Fibroblast of lung (primary cell): ENCODE data around the gene TOP1. TPM values are rescaled to one million over a fixed set of nuclear protein-coding genes. Genes with fewer than 3 reads are reported as not detected.

Experiments
- DNase-seq, 2 donors: peaks; one replicate each; pipeline versions ENCODE4 v3.0.0 to v3.0.0-alpha.2; 2010; ENCODE audit warnings: low read depth in 2 of 2
- H2AFZ ChIP-seq: 2 replicates; pipeline ENCODE4 v1.5.1; 2012; ENCODE audit warnings: low read length, control low read depth, inconsistent platforms
- H3K27ac ChIP-seq: 2 replicates; pipeline ENCODE4 v1.5.1; 2011; ENCODE audit warnings: low read length, control low read depth; ENCODE audit not compliant: insufficient read depth
- H3K27me3 ChIP-seq: 2 replicates; pipeline ENCODE4 v1.5.1; 2011; ENCODE audit warnings: mild to moderate bottlenecking, low read length; ENCODE audit not compliant: control insufficient read depth, insufficient read depth
- H3K36me3 ChIP-seq: 2 replicates; pipeline ENCODE4 v1.5.1; 2011; ENCODE audit warnings: low read length; ENCODE audit not compliant: control insufficient read depth, insufficient read depth
- H3K4me1 ChIP-seq: 2 replicates; pipeline ENCODE4 v1.5.1; 2011; ENCODE audit warnings: low read length; ENCODE audit not compliant: control insufficient read depth, insufficient read depth; ENCODE audit errors: extremely low read depth
- H3K4me2 ChIP-seq: 2 replicates; pipeline ENCODE4 v1.5.1; 2011; ENCODE audit warnings: low read length, control low read depth; ENCODE audit not compliant: insufficient read depth; ENCODE audit errors: extremely low read depth
- H3K4me3 ChIP-seq, 4 experiments: fragments of 200-600 bp in 1 of 4; sonication (generic) in 1 of 4; replicated peaks in 1 of 4; 2 replicates each; pipeline ENCODE4 v1.5.1; 2011 to 2016; ENCODE audit warnings: low read length in 4 of 4, low read depth in 3 of 4, mild to moderate bottlenecking in 3 of 4, control low read depth in 2 of 4, inconsistent platforms in 1 of 4, mixed read lengths in 1 of 4; ENCODE audit not compliant: insufficient read depth in 1 of 4; ENCODE audit errors: control extremely low read depth in 1 of 4
- H3K79me2 ChIP-seq: 2 replicates; pipeline ENCODE4 v1.5.1; 2012; ENCODE audit warnings: mild to moderate bottlenecking, low read length, inconsistent platforms; ENCODE audit not compliant: control insufficient read depth, insufficient read depth
- H3K9ac ChIP-seq: 2 replicates; pipeline ENCODE4 v1.5.1; 2011; ENCODE audit warnings: mild to moderate bottlenecking, low read length, control low read depth; ENCODE audit not compliant: insufficient read depth
- H3K9me3 ChIP-seq: 2 replicates; pipeline ENCODE4 v1.5.1; 2012; ENCODE audit warnings: low read depth, low read length; ENCODE audit not compliant: control insufficient read depth, insufficient read depth
- H4K20me1 ChIP-seq: 2 replicates; pipeline ENCODE4 v1.5.1; 2011; ENCODE audit warnings: low read length; ENCODE audit not compliant: control insufficient read depth, insufficient read depth; ENCODE audit errors: extremely low read depth
- CTCF ChIP-seq, 2 donors: IDR thresholded peaks in 1 of 2; conservative IDR thresholded peaks in 1 of 2; 1 replicate in 1 of 2; 2 replicates in 1 of 2; pipeline ENCODE4 v1.5.1; 2011 to 2012; ENCODE audit warnings: low read length in 2 of 2, control low read depth in 1 of 2, inconsistent platforms in 1 of 2, low read depth in 1 of 2, mild to moderate bottlenecking in 1 of 2
- EZH2 ChIP-seq: IDR thresholded peaks from 2 replicates; pipeline ENCODE4 v1.5.1; 2012; ENCODE audit warnings: low read length, control low read depth, mild to moderate bottlenecking; ENCODE audit errors: missing control alignments
- polyA plus RNA-seq, 2 donors: library from polyadenylated mRNA; depleted of rRNA in 1 of 2; stranded (reverse) in 1 of 2; unstranded in 1 of 2; fragments of >200 nt; gene quantifications; 2 replicates each; pipeline ENCODE4 v1.2.1, GENCODE V29; 2011 to 2012; ENCODE audit warnings: missing spikeins in 1 of 2
- total RNA-seq: library from RNA; depleted of rRNA; stranded (reverse); fragments of >200 nt; gene quantifications from 2 replicates; pipeline ENCODE4 v1.2.1, GENCODE V29; 2014

The TOP1 gene
- total and polyA plus RNA-seq, 2 donors (not counting 1 experiment from before 2014, with no cell fraction given) = 18.4 to 35.3 TPM

GRCh38 chr20:41119614-41120561, 91.3 kb downstream of the TOP1 start:
- H2AFZ ChIP-seq = no peak overlapping the region
- no peak for DNase-seq
- H3K36me3 ChIP-seq = peaks cover 25% of the 10 kb centered on the region

GRCh38 chr20:41121399-41121798, 92.8 kb downstream of the TOP1 start:
- Histone ChIP-seq H3K36me3 (peaks cover 27% of the 10 kb centered on the region), H3K27ac (no peak overlapping the region), H3K27me3 (no peaks in the 10 kb centered on the region), H4K20me1 (no peaks in the 10 kb centered on the region), H2AFZ (no peak overlapping the region), H3K4me1 (peaks cover 6% of the 10 kb centered on the region), H3K79me2 (no peaks in the 10 kb centered on the region), H3K9me3 (no peaks in the 10 kb centered on the region), H3K4me2 (no peak overlapping the region), H3K4me3 (no peak overlapping the region), H3K9ac (no peak overlapping the region)
- TF ChIP-seq EZH2 (no peak), CTCF (conservative IDR thresholded peaks at IDR 0.05 in 1 of 2, IDR thresholded peaks at IDR 0.05 in 1 of 2; ENCODE audit: low read depth in 1 of 2, low read length in 2 of 2) (no peak)
- DNase-seq = no peak

More at GRCh38 chr20:41119614-41120561, 91.3 kb downstream of the TOP1 start:
- Histone ChIP-seq H3K4me3 (no peak overlapping the region), H3K4me1 (peaks cover 6% of the 10 kb centered on the region), H3K9me3 (no peaks in the 10 kb centered on the region), H3K27me3 (no peaks in the 10 kb centered on the region), H3K27ac (no peak overlapping the region), H3K79me2 (no peaks in the 10 kb centered on the region), H4K20me1 (no peaks in the 10 kb centered on the region), H3K4me2 (no peak overlapping the region), H3K9ac (no peak overlapping the region)
- TF ChIP-seq EZH2 (no peak), CTCF (conservative IDR thresholded peaks at IDR 0.05 in 1 of 2, IDR thresholded peaks at IDR 0.05 in 1 of 2; ENCODE audit: low read depth in 1 of 2, low read length in 2 of 2) (no peak)

- Histone ChIP-seq H4K20me1 (no peaks in the 10 kb centered on the region), H3K4me3 (no peak overlapping the region), H3K27ac (no peak overlapping the region), H2AFZ (no peak overlapping the region), H3K79me2 (no peaks in the 10 kb centered on the region), H3K36me3 (peaks cover 27% of the 10 kb centered on the region), H3K9me3 (no peaks in the 10 kb centered on the region), H3K4me2 (no peak overlapping the region), H3K27me3 (no peaks in the 10 kb centered on the region), H3K9ac (no peak overlapping the region), H3K4me1 (no peaks in the 10 kb centered on the region)
- DNase-seq = no peak
- TF ChIP-seq EZH2 (no peak), CTCF (conservative IDR thresholded peaks at IDR 0.05 in 1 of 2, IDR thresholded peaks at IDR 0.05 in 1 of 2; ENCODE audit: low read depth in 1 of 2, low read length in 2 of 2) (no peak)
Observed at GRCh38 chr20:41123631-41124030, 95.0 kb downstream of the TOP1 start.
